Parathyroid adenoma (tissue), 2 donors: ENCODE measurements around the gene SKAP1.

Experiments used
- H2AFZ ChIP-seq: fragments of 300-600 bp; sonication (generic); one replicate; pipeline ENCODE4 v1.7.0; 2017; ENCODE audit warnings: antibody characterized with exemption, mild to moderate bottlenecking
- H3K27ac ChIP-seq: fragments of 300-600 bp; sonication (generic); one replicate; pipeline ENCODE4 v1.7.0; 2017
- H3K27me3 ChIP-seq: fragments of 300-600 bp; sonication (generic); one replicate; pipeline ENCODE4 v1.7.0; 2017; ENCODE audit warnings: low read length; ENCODE audit not compliant: control insufficient read depth, insufficient read depth
- H3K36me3 ChIP-seq: fragments of 300-600 bp; sonication (generic); one replicate; pipeline ENCODE4 v1.7.0; 2017; ENCODE audit warnings: low read length; ENCODE audit not compliant: control insufficient read depth, insufficient read depth
- H3K4me1 ChIP-seq: fragments of 300-600 bp; sonication (generic); one replicate; pipeline ENCODE4 v1.7.0; 2017; ENCODE audit warnings: control low read depth
- H3K4me2 ChIP-seq: fragments of 300-600 bp; sonication (generic); one replicate; pipeline ENCODE4 v1.7.0; 2017; ENCODE audit warnings: low read length
- H3K4me3 ChIP-seq: fragments of 300-600 bp; sonication (generic); one replicate; pipeline ENCODE4 v1.7.0; 2017; ENCODE audit warnings: low read depth, low read length
- H3K79me2 ChIP-seq: fragments of 300-600 bp; sonication (generic); one replicate; pipeline ENCODE4 v1.7.0; 2017; ENCODE audit warnings: control low read depth
- H3K9ac ChIP-seq: fragments of 300-600 bp; sonication (generic); one replicate; pipeline ENCODE4 v1.7.0; 2017; ENCODE audit warnings: mild to moderate bottlenecking
- H3K9me3 ChIP-seq: fragments of 300-600 bp; sonication (generic); one replicate; pipeline ENCODE4 v1.7.0; 2017; ENCODE audit warnings: low read length; ENCODE audit not compliant: control insufficient read depth
- CTCF ChIP-seq: fragments of 300-600 bp; sonication (generic); IDR thresholded peaks from one replicate; pipeline ENCODE4 v1.7.0; 2017; ENCODE audit warnings: antibody characterized with exemption, mild to moderate bottlenecking
- donor health status: primary hyperparathyroidism.

Gene SKAP1

GRCh38 chr17:48237456-48237855 lies 192.6 kb downstream of the SKAP1 start:
- no peaks in the 10 kb centered on the region for H3K4me1 ChIP-seq
- H3K9ac ChIP-seq = no peak overlapping the region
- H3K27ac ChIP-seq = no peak overlapping the region
- no peak overlapping the region for H3K4me3 ChIP-seq
- no peaks in the 10 kb centered on the region for H3K27me3 ChIP-seq
- H3K79me2 ChIP-seq = no peaks in the 10 kb centered on the region
- H3K9me3 ChIP-seq = no peaks in the 10 kb centered on the region
- H3K36me3 ChIP-seq = no peaks in the 10 kb centered on the region
- no peak overlapping the region for H3K4me2 ChIP-seq
- TF ChIP-seq CTCF = no peak
- no peak overlapping the region for H2AFZ ChIP-seq

- no peak overlapping the region for H3K9ac ChIP-seq
- H2AFZ ChIP-seq = no peak overlapping the region
- no peak for TF ChIP-seq CTCF
- no peak overlapping the region for H3K27ac ChIP-seq
- H3K36me3 ChIP-seq = no peaks in the 10 kb centered on the region
- no peak overlapping the region for H3K4me3 ChIP-seq
- no peak overlapping the region for H3K4me2 ChIP-seq
- H3K27me3 ChIP-seq = no peaks in the 10 kb centered on the region
- no peaks in the 10 kb centered on the region for H3K4me1 ChIP-seq
- no peaks in the 10 kb centered on the region for H3K79me2 ChIP-seq
- H3K9me3 ChIP-seq = no peaks in the 10 kb centered on the region
These were observed 193.3 kb downstream of the SKAP1 start for GRCh38 chr17:48236681-48237134.

- Histone ChIP-seq H3K27ac (no peak overlapping the region), H3K9me3 (no peaks in the 10 kb centered on the region), H3K4me2 (no peak overlapping the region), H3K4me3 (no peak overlapping the region), H3K36me3 (no peaks in the 10 kb centered on the region), H3K4me1 (no peaks in the 10 kb centered on the region), H3K9ac (no peak overlapping the region), H2AFZ (no peak overlapping the region), H3K27me3 (no peaks in the 10 kb centered on the region), H3K79me2 (no peaks in the 10 kb centered on the region)
- no peak for TF ChIP-seq CTCF
These were observed 195.1 kb downstream of the SKAP1 start for GRCh38 chr17:48234922-48235321.

- no peaks in the 10 kb centered on the region for H3K36me3 ChIP-seq
- no peak overlapping the region for H3K9ac ChIP-seq
- no peaks in the 10 kb centered on the region for H3K9me3 ChIP-seq
- no peak overlapping the region for H2AFZ ChIP-seq
- H3K4me2 ChIP-seq = no peak overlapping the region
- H3K27me3 ChIP-seq = no peaks in the 10 kb centered on the region
- TF ChIP-seq CTCF = no peak
- no peaks in the 10 kb centered on the region for H3K4me1 ChIP-seq
- no peaks in the 10 kb centered on the region for H3K79me2 ChIP-seq
- no peak overlapping the region for H3K4me3 ChIP-seq
- no peak overlapping the region for H3K27ac ChIP-seq
These were observed 197.7 kb downstream of the SKAP1 start for GRCh38 chr17:48231995-48232959.
